GM12892 (cell line): ENCODE results near the gene KRTAP9-1.

Experiments
- POLR2A ChIP-seq: IDR thresholded peaks from 2 replicates; pipeline ENCODE4 v1.6.1; 2011; ENCODE audit warnings: low read depth, low read length, control low read depth
- TAF1 ChIP-seq: IDR thresholded peaks from 2 replicates; pipeline ENCODE4 v1.6.1; 2011; ENCODE audit warnings: low read depth, mild to moderate bottlenecking, control low read depth, low read length, borderline replicate concordance

GRCh38 chr17:41150026-41150425, 39.7 kb upstream of the KRTAP9-1 start:
- TF ChIP-seq POLR2A (no peak), TAF1 (no peak)
